NCI-H1694 treated with DMSO at 0.1 percent for 48 hours (cell line): ENCODE results near the gene GNG5.
"Not testable (repeated sequence)": the region's sequence is repeated elsewhere in the genome, so short reads cannot be mapped to it uniquely, and the experiment has no call there.

Experiments used
- DNase-seq: peaks from one replicate; lab custom pipeline; 2025; lab: John Stamatoyannopoulos, UW

The GNG5 gene

DNA sequence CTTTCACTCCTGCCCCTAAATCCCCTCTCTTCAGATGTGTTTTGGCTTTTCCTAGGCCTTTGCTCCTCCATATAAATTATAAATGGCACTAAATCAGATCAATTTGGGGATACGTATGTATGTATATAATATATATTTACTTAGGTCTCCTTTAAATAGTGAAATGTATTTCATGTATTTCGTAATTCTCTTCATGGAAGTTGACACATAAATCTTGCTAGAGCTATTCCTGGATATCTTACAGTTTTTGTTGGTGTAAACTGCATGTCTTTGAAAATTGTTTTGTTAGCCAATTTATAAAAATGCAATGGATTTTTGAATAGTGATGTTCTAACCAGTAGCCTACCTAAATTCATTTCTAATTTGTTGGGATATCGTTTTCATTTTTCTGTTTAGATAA, 18.3 kb downstream of the GNG5 start:
- DNase-seq: no peak

DNA sequence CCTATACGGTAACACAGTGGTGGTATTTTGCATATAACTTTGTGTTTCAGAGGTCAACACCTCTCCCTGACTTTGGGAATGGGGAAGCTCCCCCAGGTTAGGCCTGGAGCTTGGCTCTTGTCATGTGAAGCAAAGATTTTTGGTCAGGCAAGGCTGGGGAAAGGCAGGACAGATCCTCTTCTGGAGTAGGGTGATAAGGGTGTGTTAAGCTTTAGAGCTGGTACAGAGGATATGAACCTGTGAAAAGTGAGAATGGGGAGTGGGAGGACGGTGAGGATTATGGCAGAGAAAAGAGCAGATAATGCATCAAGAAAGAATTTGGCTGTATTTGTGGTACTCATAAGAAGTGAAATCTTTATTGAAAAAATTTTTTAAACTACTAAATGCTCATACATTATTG, 25.1 kb downstream of the GNG5 start:
- no peak for DNase-seq

DNA sequence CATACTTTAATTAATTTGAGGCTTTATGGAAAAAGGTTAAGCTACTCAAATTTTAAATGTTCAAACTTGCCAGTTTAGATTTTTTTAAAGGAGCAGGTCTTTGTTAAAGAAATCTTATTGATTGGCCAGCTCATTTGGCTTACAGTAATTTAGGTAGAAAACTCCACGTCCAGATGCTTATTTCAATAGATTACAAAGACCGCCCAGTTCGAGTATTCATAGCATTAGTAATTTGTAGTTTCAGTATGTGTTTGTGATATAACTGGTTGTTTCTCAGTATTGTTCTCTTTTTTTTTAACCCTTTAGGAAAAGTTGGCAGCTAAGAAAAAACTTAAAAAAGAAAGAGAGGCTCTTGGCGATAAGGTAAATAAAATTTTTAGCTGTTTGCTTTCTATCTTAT, 25.7 kb downstream of the GNG5 start:
- no peak for DNase-seq

DNA sequence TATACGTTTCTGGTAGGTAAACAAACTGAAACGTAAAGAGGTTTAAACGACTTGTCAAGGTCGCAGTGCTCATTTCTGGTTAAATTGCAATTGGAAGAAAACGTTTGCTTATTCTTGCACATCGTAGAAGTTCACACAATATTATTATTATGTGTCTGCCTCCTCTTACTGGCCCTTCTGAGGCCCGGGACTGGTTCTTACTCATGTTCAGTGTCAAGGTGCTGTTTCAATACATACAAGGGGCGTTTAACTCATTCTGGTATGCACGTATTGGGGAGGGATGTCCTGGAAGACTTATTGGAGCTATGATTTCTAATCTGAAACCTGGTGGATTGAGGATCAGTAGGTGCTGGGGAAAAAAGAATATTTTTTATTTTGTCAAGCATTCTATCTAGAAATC, 26.4 kb downstream of the GNG5 start:
- DNase-seq: no peak

DNA sequence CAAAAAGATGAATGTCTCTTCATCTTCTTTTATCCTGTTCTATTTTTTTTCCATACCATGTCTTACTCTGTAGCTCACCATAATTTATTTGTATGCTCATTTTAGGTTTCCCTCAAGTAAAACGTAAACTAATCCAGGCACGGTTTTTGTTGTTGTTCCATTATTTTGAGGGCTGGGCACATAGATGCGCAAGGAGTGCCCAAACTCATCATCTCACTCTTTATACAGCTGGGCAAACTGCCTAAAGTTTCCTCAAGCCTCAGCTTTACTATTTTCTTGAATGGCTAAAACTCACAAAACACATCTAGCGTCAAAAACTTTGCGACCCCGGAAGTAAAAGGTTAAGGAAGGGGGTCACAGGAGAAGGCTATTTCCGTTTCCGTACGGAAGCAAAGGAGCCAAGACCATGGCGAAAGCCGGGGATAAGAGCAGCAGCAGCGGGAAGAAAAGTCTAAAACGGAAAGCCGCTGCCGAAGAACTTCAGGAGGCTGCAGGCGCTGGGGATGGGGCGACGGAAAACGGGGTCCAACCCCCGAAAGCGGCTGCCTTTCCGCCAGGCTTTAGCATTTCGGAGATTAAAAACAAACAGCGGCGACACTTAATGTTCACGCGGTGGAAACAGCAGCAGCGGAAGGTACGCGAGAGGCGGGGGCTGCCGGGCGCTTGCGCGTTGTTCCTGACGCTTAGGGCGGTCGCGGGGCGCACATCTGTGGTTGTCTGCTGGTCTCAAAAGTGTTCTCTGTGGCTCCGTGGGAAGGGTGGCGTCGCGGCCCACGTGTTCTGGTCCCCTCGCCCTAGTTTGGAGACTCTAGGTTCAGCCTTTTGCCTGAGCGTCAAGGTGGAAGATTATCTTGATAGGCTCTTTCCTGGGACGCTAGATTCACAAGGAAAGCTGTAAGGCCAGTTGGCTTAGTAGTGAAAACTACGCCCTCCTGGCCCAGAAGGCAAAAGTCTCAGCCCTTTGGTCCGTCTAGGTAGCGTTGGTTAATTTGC, 27.2 kb downstream of the GNG5 start, which contains the start of gene RPF1:
Gene RPF1 (plus strand): TSS at position 391 of the 993 bp plus-strand sequence. CDS start 16 bp downstream, at position 407.
- DNase-seq: peak; percentile 76

DNA sequence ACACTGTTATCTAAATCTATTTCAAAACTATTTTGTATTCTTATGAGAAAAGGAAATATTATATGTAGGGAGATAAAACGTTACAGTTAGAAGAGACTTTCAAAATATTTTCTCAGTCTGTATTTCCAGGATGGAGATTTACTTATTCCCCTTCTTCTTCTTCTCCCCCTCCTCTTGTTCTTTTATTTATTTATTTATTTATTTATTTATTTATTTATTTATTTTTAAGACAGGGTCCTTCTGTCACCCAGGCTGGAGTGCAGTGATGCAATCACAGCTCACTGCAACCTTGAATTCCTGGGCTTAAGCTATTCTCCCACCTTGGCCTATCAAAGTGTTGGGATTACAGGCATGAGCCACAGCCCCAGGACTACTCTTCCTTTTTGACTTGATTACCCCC, 30.2 kb downstream of the GNG5 start:
- DNase-seq: no peak

DNA sequence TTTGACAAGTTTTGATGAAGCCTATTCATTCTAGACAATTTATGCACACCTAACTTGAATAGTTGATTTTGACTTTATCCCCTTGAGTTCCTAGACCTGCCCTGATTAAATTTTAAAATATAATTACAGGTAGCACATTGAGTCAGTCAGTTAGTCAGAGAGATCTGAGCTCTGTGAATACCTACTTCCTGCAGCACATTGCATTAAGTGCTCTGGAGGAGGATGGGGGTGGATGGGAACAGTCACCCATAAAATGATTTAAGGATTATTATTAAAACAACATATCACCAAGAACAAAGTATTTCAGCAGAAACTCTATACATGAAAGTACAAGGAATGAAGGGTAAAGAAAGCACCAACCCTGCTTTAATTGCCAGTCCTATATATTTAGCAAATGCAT, 39.1 kb downstream of the GNG5 start:
- no peak for DNase-seq

DNA sequence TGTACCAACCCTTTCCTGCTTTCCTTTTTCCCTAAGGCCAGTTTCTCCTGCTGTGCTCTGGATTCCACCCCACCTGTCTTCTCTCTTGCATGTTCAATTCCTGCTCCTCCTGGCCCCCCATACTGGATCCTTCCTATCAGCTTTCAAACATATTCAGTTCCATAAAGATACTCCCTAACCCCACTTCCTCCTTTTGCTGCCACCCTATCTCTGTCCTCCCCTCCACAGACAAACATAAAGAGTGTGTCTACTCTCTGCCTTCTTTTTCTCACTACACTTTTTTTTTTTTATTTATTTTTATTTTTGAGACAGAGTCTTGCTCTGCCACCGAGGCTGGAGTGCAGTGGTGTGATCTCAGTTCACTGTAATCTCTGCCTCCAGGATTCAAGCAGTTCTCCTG, 44.3 kb downstream of the GNG5 start:
- no peak for DNase-seq

DNA sequence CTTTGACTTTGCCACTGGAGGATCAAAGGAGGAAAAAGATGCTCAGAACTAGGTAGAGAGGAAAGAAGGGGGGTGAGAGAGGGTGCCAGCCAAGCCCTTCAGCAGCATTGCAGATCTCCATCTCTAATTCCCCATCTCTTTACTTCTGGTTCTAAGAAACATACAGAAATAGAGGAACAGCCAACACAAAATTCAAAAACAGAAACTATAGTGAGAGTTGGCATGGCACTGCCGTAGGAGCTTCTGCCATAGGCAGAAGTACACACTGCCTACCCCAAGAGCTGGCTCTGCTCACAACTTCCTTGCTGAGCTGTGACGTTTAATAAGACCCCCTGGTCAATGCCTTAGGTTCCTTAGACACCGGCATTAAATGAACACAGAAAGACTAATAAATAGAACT, 53.9 kb downstream of the GNG5 start:
- no peak for DNase-seq

DNA sequence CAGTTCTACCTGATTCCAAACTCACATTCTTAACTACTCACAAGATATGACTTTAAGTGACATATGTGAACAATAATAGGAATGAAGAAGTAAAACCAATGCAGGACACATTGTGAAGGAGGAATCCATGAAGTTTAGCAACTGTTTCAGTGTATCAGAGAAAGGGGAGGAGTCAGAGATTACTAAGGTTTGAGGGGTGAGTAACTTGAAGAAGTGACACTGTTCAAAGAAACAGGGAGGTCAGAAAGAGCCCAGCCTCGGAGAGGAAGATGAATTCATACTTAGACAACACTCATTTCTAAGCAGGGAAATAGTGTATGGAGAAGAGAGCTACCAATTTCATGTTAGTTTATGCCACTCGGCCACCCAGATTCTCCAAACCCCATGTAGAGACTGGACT, 55.5 kb downstream of the GNG5 start:
- no peak for DNase-seq

DNA sequence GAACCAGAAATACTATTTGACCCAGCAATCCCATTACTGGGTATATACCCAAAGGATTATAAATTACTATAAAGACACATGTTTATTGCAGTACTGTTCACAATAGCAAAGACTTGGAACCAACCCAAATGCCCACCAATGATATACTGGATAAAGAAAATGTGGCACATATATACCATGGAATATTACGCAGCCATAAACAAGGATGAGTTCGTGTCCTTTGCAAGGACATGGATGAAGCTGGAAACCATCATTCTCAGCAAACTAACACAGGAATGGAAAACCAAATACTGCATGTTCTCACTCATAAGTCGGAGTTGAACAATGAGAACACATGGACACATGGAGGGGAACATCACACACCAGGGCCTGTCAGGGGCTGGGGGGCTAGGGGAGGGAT, 57.7 kb downstream of the GNG5 start:
- DNase-seq: not testable (repeated sequence)
